Glomerular visceral epithelial cell (primary cell): Measurements from ENCODE around the gene ATP6V1G3.
"Not testable (repeated sequence)": the region's sequence is repeated elsewhere in the genome, so short reads cannot be mapped to it uniquely, and the experiment has no call there.

Source experiments
- DNase-seq: peaks from one replicate; pipeline ENCODE4 v3.0.0-alpha.2; 2016; ENCODE audit errors: extremely low spot score

Gene ATP6V1G3, protein sequence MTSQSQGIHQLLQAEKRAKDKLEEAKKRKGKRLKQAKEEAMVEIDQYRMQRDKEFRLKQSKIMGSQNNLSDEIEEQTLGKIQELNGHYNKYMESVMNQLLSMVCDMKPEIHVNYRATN

DNA sequence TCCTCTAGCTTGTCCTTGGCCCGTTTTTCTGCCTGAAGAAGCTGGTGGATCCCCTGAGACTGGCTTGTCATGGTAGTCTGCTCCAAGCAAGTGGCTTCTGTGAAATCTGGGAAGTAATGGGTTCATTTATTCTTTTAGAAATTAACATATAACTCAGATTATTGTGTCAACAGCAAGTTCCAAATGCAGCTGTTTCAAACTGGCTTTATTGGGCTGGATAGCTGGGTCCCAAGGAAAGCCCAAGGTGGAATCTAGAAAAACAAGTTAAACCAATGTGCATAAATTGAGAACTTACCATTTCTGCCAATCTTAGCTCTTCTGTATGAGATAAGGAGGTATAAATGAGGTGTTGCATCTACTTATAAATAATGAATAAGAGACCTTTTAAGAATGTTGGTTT lies at the start of gene ATP6V1G3:
Gene ATP6V1G3 (minus strand): TSS at position 101 of the 400 bp plus-strand sequence. CDS start 30 bp downstream, at position 71.
- no peak for DNase-seq

DNA sequence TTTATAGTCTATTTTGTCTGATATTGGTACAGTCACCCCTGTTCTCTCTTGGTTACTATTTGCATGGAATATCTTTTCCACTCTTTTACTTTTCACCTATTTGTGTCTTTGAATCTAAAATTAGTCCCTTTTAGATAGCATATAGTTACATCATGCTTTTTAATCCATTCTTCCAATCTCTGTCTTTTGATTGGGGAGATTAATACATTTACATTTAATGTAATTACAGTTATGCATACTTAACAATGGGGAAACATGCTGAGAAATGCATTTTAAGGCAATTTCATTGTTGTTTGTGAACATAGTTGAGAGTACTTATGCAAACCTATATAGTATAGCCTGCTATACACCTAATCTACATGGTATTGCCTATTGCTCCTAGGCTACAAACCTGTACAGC lies 48.4 kb upstream of the ATP6V1G3 start:
- DNase-seq = no peak

DNA sequence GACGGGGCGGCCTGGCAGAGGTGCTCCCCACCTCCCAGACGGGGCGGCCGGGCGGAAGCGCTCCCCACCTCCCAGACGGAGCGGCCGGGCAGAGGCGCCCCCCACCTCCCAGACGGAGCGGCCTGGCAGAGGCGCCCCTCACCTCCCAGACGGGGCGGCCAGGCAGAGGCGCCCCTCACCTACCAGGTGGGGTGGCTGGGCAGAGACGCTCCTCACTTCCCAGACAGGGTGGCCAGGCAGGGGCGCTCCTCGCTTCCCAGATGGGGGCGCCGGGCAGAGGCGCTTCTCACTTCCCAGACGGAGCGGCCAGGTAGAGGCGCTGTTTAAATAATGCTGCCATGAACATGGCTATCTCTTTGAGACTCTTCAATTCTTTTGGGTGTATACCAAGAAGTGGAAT lies 43.7 kb upstream of the ATP6V1G3 start:
- DNase-seq = no peak

GRCh38 chr1:198583209-198583802 lies 42.8 kb upstream of the ATP6V1G3 start:
- not testable (repeated sequence) for DNase-seq

GRCh38 chr1:198577444-198577843 lies 37.0 kb upstream of the ATP6V1G3 start:
- peak; percentile 28 for DNase-seq

DNA sequence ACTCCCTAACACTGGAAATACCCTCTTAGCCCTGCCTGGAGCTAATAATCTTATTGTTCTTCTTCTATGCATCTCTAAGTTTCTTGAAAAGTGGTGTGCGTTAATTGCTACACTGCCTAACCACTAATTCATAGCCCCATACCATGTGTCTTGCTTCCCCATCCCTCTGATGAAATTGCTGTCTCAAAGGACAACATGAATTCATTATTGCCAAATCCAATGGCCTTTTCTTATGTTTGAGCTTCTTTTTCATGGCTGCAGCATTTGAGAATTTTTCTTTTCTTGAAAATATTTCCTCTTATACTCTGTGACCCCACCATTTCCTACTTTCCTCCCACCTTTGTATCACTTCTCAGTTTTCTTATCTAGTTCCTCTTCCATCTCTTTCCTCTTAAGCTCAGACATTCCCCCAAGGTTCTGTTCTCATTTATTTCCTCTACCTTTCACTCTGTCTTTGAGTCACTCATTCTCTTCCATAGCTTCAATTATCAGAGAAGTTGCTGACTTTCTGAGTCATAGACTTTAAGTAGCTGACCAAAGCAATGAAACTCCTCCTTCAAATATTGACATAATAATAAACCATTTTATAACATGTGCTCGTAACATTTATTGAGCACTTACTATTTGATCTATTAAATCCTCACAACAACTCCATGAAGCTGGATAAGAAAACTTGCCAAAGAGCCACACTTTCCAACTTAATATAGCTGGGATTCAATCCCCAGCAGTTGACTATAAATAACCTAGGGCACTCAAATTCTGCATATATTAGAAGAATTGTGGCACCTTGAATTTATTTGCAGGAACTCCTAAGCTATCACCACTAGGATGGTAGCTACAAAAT lies 35.5 kb upstream of the ATP6V1G3 start:
- no peak for DNase-seq

- no peak for DNase-seq
Measured at GRCh38 chr1:198575292-198575691, 34.8 kb upstream of the ATP6V1G3 start.

GRCh38 chr1:198574325-198574724 lies 33.8 kb upstream of the ATP6V1G3 start:
- no peak for DNase-seq

- DNase-seq = no peak
Measured at GRCh38 chr1:198564716-198565115, 24.2 kb upstream of the ATP6V1G3 start.

GRCh38 chr1:198564157-198564556 lies 23.7 kb upstream of the ATP6V1G3 start:
- no peak for DNase-seq

GRCh38 chr1:198563583-198563982 lies 23.1 kb upstream of the ATP6V1G3 start:
- DNase-seq = no peak

GRCh38 chr1:198560161-198560560 lies 19.7 kb upstream of the ATP6V1G3 start:
- no peak for DNase-seq

- DNase-seq = no peak
Measured at GRCh38 chr1:198559362-198559761, 18.9 kb upstream of the ATP6V1G3 start.

DNA sequence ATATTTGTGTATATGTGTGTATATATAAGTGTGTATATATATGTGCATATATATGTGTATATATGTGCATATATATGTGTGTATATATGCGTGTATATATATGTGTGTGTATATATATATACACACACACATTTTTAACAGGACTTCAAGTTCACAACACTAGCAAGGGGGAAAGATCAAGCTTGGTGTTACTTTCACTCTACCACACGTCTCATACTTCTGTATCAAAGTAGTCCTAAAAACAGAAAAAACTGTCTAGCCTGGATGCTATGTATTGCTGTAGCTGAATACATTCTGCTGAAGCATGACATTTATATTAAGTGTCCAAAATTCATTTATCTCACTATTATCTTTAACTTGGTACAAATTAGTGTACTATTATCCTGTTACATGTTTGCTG lies 17.9 kb upstream of the ATP6V1G3 start:
- DNase-seq = no peak

GRCh38 chr1:198556971-198557370 lies 16.5 kb upstream of the ATP6V1G3 start:
- DNase-seq = no peak

DNA sequence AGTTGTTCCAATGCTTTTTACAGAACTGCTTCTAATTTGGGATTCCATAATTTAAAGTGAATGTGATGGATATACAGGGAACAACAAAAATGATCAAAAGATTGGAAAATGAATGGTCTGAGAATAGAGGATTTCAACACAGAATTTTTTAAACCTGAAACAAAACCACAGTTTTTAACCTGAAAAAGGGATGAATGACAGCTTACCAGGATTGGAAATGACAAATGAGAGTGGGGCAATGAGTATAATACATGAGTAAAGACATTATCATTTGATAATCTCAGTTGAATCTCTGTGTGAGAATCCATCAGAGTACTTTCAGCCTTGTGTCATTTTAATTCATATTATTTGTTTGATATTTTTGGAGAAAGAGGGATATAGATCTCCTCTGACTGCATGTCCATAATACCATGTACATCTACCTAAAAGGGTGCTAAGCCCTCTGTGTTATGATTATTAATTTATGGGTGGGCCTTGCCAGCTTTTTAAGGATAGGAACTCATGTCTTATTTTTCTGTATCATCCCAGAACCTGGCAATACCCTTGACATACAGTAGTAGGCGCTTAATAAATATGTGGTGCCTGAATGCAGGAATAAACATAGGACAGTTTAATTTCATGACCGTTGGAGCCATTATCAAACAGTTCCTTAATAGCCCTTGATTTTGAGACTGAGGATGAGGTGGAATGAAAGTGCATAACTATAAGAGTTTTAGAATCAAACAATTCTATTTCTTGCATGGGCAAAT lies 12.4 kb upstream of the ATP6V1G3 start:
- DNase-seq = no peak

DNA sequence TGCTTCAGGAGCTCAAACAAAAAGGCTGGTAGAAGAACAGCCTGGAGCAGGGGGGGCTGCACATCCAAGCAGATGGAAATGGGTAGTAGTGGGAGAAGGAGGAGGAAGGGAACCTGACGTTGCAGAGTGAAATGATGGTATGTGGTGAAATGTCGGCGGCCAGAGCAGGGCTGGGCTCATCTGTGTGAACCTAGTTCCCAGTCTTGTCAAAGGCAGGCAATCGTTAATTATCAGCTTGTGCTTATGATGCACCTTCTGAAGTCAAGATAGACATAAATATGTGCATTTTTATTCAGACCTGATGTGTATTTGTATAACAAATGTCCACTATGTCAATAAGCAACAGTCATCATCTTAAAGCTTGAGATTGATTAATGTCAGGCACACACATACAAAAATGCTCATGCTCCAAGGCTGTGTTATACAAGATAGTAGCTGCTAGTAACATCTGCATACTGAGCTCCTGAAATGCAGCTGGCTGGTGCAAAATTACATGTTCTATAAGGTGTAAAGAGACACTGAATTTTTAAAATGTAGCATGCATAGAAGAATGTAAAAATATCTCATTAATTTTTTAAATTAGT lies 10.6 kb upstream of the ATP6V1G3 start:
- DNase-seq = no peak

DNA sequence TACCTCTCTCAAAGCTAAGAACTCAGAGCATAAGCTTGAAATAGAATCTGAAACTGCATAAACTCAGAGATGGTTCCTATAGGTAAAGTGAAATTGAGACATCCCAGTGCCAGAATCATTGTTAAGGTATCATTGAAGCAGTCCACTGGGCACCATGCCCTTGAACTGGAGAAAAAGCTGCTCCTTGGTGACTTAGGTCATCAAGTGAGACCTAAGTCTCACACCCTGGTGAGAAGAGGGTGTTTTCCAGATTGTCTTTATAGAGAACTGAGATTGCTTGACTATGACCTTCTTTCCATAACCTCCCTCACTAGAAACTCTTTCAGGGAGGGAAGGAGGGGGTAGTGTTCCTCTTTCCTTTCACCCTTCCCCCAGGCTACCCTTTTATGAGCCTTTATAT lies 9.4 kb upstream of the ATP6V1G3 start:
- DNase-seq = no peak

DNA sequence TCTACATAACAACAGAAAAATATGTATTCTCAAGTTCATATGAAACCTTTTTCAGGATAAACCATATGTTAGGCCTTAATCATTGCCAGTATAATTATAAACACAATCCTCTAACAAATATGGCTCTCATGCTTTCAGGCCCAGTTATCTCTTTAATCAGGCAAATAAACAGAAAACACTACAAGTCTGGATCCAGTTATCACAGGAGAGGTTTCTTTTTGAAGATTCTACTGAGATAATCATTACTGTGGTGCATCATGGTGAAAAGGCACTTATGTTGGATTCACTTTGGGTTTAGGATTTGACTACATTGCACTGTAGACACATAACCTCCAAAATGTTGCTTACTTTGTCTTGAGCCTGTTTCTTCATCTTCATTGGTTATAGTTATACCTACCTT lies 8.4 kb upstream of the ATP6V1G3 start:
- no peak for DNase-seq

DNA sequence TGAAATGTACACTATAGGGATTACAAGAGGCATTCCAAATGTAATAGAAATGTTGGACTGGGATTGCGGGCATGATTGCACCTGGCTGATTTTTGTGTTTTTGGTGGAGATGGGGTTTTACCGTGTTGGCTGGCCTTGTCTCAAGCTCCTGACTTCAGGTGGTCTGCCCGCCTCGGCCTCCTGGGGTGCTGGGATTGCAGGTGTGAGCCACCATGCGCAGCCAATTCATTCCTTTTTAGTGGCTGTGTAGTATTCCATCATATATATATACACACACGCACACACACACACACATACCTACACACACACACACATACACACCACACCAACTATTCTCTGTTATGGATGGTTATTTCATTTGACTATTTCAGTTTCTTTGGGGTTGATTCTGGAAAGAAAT lies 4.7 kb upstream of the ATP6V1G3 start:
- no peak for DNase-seq

DNA sequence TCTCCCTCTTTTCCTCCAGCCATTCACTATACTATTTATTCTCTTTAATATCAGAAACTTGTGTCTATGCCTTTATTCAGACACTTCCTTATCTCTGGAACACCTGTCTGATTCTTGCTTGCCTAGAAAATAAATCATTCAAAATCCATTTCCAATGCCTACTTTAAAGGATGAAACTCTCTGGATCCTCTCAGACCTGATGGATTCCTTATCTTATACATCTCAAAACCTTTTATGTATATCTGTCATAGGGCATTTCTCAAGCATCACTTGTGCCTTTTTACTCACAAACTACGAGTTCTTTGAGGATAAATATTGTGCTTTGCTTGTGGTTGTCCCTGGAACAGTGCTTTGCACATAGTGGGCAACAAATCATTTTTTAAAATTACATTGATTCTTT lies 3.8 kb upstream of the ATP6V1G3 start:
- no peak for DNase-seq

- DNase-seq = no peak
Measured at GRCh38 chr1:198543670-198544260, 3.3 kb upstream of the ATP6V1G3 start.
